Mammary epithelial cell (primary cell): Measurements from ENCODE around the gene KLHL15.

Source experiments
- EZH2 ChIP-seq: IDR thresholded peaks from 2 replicates; pipeline ENCODE4 v1.6.1; 2012; ENCODE audit warnings: low read length, inconsistent platforms, borderline replicate concordance
- TF ChIP-seq, protein P1 (sequence below), 2 donors: IDR thresholded peaks in 1 of 2; conservative IDR thresholded peaks in 1 of 2; 2 replicates each; pipeline ENCODE4 v1.5.1; 2011 to 2012; ENCODE audit warnings: inconsistent platforms in 2 of 2, low read length in 2 of 2, mild to moderate bottlenecking in 2 of 2, control low read depth in 1 of 2, low read depth in 1 of 2; ENCODE audit not compliant: insufficient read depth in 1 of 2; ENCODE audit errors: extremely low read depth in 1 of 2

DNA sequence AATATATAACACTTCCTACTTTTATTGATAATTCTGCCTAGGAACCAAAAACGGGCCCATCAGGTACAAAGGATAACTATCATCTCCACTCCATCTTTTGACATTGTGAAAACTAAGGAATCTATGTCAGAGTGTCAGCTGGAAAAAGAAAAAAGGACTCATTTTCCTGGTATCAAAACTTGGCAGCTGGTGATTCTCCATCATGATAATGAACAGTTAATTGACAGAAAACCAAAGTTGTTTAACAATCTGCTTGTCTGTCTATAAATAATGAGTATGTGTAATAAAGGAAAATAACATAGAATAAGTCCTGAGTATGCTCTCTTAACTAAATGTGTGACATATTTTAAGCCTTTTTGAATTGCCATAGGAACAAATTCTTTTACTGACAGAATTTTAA, 87.8 kb downstream of the KLHL15 start:
- TF ChIP-seq, protein P1, sequence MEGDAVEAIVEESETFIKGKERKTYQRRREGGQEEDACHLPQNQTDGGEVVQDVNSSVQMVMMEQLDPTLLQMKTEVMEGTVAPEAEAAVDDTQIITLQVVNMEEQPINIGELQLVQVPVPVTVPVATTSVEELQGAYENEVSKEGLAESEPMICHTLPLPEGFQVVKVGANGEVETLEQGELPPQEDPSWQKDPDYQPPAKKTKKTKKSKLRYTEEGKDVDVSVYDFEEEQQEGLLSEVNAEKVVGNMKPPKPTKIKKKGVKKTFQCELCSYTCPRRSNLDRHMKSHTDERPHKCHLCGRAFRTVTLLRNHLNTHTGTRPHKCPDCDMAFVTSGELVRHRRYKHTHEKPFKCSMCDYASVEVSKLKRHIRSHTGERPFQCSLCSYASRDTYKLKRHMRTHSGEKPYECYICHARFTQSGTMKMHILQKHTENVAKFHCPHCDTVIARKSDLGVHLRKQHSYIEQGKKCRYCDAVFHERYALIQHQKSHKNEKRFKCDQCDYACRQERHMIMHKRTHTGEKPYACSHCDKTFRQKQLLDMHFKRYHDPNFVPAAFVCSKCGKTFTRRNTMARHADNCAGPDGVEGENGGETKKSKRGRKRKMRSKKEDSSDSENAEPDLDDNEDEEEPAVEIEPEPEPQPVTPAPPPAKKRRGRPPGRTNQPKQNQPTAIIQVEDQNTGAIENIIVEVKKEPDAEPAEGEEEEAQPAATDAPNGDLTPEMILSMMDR (conservative IDR thresholded peaks at IDR 0.05 in 1 of 2, IDR thresholded peaks at IDR 0.05 in 1 of 2; ENCODE audit: extremely low read depth in 1 of 2, insufficient read depth in 1 of 2, low read depth in 1 of 2, low read length in 2 of 2), result no peak
- TF ChIP-seq EZH2, result no peak
